H4 (cell line): ENCODE data around the gene TSGA10. TPM values are rescaled to one million over a fixed set of nuclear protein-coding genes. Genes with fewer than 3 reads are reported as not detected.

Experiments used
- total RNA-seq: library from RNA; depleted of rRNA; stranded (reverse); fragments of >200 nt; shearing (Covaris generic); gene quantifications from 2 replicates; pipeline ENCODE4 v1.2.3, GENCODE V29; 2014; rRNA removed

Gene TSGA10
- total RNA-seq, 1 experiment from 2014 or later, result 3.0 TPM

Other genes with a start within 250 kb of the TSGA10 start
- gene CRACDL, start 218.7 kb downstream of the TSGA10 start, total RNA-seq, result 0.08 TPM in 1 of 2 replicates, not detected in the other
- gene C2orf15, start 13.2 kb downstream of the TSGA10 start, total RNA-seq, result 0.37 and 3.8 TPM in 2 replicates
- 4.9 and 8.5 TPM in 2 replicates for gene LIPT1, start within 50 bp of the TSGA10 start, total RNA-seq
- gene MITD1, start 26.1 kb upstream of the TSGA10 start, total RNA-seq, result 23.8 and 24.1 TPM in 2 replicates
- 49.4 and 49.6 TPM in 2 replicates for gene MRPL30, start 26.2 kb upstream of the TSGA10 start, total RNA-seq
- gene LYG2, start 100.7 kb upstream of the TSGA10 start, total RNA-seq, result not detected in 2 replicates
- gene LYG1, start 146.3 kb upstream of the TSGA10 start, total RNA-seq, result 0.12 and 0.15 TPM in 2 replicates
- 67.6 and 81.0 TPM in 2 replicates for gene TXNDC9, start 181.4 kb upstream of the TSGA10 start, total RNA-seq
- gene EIF5B, start 182.4 kb upstream of the TSGA10 start, total RNA-seq, result 11.7 and 12.7 TPM in 2 replicates